T-cell (primary cell): ENCODE data around the gene ATP2B1. TPM values are rescaled to one million over a fixed set of nuclear protein-coding genes. Genes with fewer than 3 reads are reported as not detected.
A peak's percentile ranks its signal among the peaks of the same experiment; 100 is the strongest.
"Not testable (repeated sequence)": the region's sequence is repeated elsewhere in the genome, so short reads cannot be mapped to it uniquely, and the experiment has no call there.

Experiments
- ATAC-seq, 4 experiments: fragments of 200-7000 bp in 3 of 4; fragments of 150-1000 bp in 1 of 4; cut with Tn5 transposase; replicated peaks in 1 of 4; 1 replicate in 3 of 4; 2 replicates in 1 of 4; pipeline ENCODE4 v1.10.0; 2021; ENCODE audit warnings: moderate library complexity in 3 of 4, mild to moderate bottlenecking in 2 of 4, moderate number of reproducible peaks in 1 of 4
- CTCF ChIA-PET, 2 donors: fragments of 300-600 bp; sonication (Branson Sonifier 250); formaldehyde crosslinking; loops; one replicate each; lab custom pipeline; 2022; ENCODE audit warnings: antibody characterized with exemption in 2 of 2; lab: Charles Lee
- POLR2A ChIA-PET, 2 donors: fragments of 300-600 bp; sonication (Branson Sonifier 250); formaldehyde crosslinking; loops; one replicate each; lab custom pipeline; 2022; ENCODE audit warnings: antibody characterized with exemption in 2 of 2; lab: Charles Lee
- DNase-seq, 35 experiments: peaks; one replicate each; pipeline versions ENCODE4 v3.0.0 to v3.0.0-alpha.2; 2013 to 2023
- H3K27ac ChIP-seq: one replicate; pipeline ENCODE4 v1.5.1; 2013; ENCODE audit warnings: low read length
- H3K27me3 ChIP-seq, 2 experiments: replicated peaks in 1 of 2; 1 replicate in 1 of 2; 2 replicates in 1 of 2; pipeline versions ENCODE4 v1.6.1 to v1.7.0; 2013; ENCODE audit warnings: low read length in 1 of 2, mixed read lengths in 1 of 2; ENCODE audit not compliant: control insufficient read depth in 2 of 2, insufficient read depth in 2 of 2; ENCODE audit errors: extremely low read depth in 1 of 2
- H3K36me3 ChIP-seq, 2 donors: 1 replicate in 1 of 2; 2 replicates in 1 of 2; pipeline versions ENCODE4 v1.6.1 to v1.7.0; 2013; ENCODE audit warnings: low read length in 1 of 2; ENCODE audit not compliant: control insufficient read depth in 2 of 2, insufficient read depth in 1 of 2; ENCODE audit errors: extremely low read depth in 1 of 2
- H3K4me1 ChIP-seq, 2 experiments: 1 replicate in 1 of 2; 2 replicates in 1 of 2; pipeline versions ENCODE4 v1.6.1 to v1.7.0; 2013; ENCODE audit warnings: low read length in 2 of 2, mixed read lengths in 1 of 2; ENCODE audit not compliant: insufficient read depth in 2 of 2, control insufficient read depth in 1 of 2; ENCODE audit errors: extremely low read depth in 1 of 2
- H3K4me3 ChIP-seq, 2 donors: 1 replicate in 1 of 2; 2 replicates in 1 of 2; pipeline versions ENCODE4 v1.5.1 to v1.7.0; 2013; ENCODE audit warnings: mild to moderate bottlenecking in 2 of 2, low read length in 1 of 2, moderate library complexity in 1 of 2; ENCODE audit not compliant: control insufficient read depth in 1 of 2; ENCODE audit errors: extremely low read depth in 1 of 2
- H3K9me3 ChIP-seq: 2 replicates; pipeline ENCODE4 v1.7.0; 2013
- H3K27ac Mint-ChIP-seq, 2 donors: one replicate each; pipeline ENCODE4 v1.8.0; 2020 to 2021; ENCODE audit warnings: mild to moderate bottlenecking in 2 of 2, mixed read lengths in 2 of 2
- H3K27me3 Mint-ChIP-seq, 2 donors: one replicate each; pipeline ENCODE4 v1.8.0; 2021 to 2022; ENCODE audit warnings: mixed read lengths in 2 of 2
- H3K36me3 Mint-ChIP-seq: one replicate; pipeline ENCODE4 v1.8.0; 2021; ENCODE audit warnings: mixed read lengths
- H3K4me1 Mint-ChIP-seq, 3 donors: one replicate each; pipeline ENCODE4 v1.8.0; 2020 to 2022; ENCODE audit warnings: mixed read lengths in 3 of 3, mild to moderate bottlenecking in 1 of 3
- H3K4me3 Mint-ChIP-seq, 3 donors: one replicate each; pipeline ENCODE4 v1.8.0; 2020 to 2022; ENCODE audit warnings: mild to moderate bottlenecking in 3 of 3, mixed read lengths in 3 of 3, moderate library complexity in 3 of 3
- H3K9me3 Mint-ChIP-seq, 3 donors: one replicate each; pipeline ENCODE4 v1.8.0; 2020 to 2022; ENCODE audit warnings: mixed read lengths in 3 of 3
- WGBS: methylation state at CpG from one replicate; pipeline ENCODE4 v1.1.5; 2013; ENCODE audit warnings: missing lambda C conversion rate; ENCODE audit not compliant: insufficient coverage; 5-methylcytosine and 5-hydroxymethylcytosine counted together
- total RNA-seq, 35 experiments: library from RNA in 6 of 35; stranded (reverse) in 6 of 35; fragments of 120-200 nt in 1 of 35; gene quantifications; one replicate each; pipeline versions ENCODE4 v1.2.1 to v1.2.4 and lab custom pipeline; 2013 to 2026

ATP2B1 gene
- total RNA-seq, 5 donors from 2014 or later (not counting 1 experiment from before 2014, with no cell fraction given): 38.3 to 104 (median 44.4) TPM

DNA sequence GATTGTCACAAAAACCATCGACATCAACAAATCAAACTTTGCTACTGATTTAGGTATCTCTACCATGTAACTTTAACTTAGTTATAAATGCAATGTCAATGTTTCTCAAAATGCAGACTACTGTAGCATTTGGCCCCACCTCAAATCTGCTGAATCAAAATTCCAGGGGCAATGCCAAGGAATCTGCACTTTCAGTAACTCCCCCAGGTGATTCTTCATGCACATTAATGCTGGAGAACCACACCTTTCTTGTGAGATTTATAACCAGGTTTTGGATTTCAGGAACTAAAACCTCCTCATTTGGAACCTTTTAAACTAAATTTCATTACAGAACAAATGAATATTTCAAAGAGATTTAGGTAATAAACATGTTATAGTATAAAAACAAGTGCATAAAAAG lies 4.9 kb downstream of the ATP2B1 start:
- ChIA-PET POLR2A (interaction anchor here in 1 of 2 donors (0.7 to 1.3 kb wide), 2 partner anchors 8 to 141 kb away, joined by 3 to 4 read pairs; no protein-coding TSS in a partner anchor), CTCF (no interaction called here)
- DNase-seq (no peak), ATAC-seq (no peak)
- H3K36me3 Mint-ChIP-seq: peaks cover 5% of the 10 kb centered on the region
- H3K27ac Mint-ChIP-seq: no peak overlapping the region
- H3K4me1 Mint-ChIP-seq: peaks cover 74 to 77% (median 75%) of the 10 kb centered on the region in 3 donors
- Histone ChIP-seq H3K9me3 (no peaks in the 10 kb centered on the region), H3K27ac (no peak overlapping the region), H3K27me3 (no peaks in the 10 kb centered on the region), H3K36me3 (no peaks in the 10 kb centered on the region), H3K4me1 (peaks cover 19 to 26% of the 10 kb centered on the region in 2 experiments), H3K4me3 (no peak overlapping the region)
- H3K27me3 Mint-ChIP-seq: no peaks in the 10 kb centered on the region
- no CpG with 5 or more reads among the region's 1 CpG for WGBS
- peak overlapping the region in 2 of 3 donors; percentile 6 to 17 for H3K4me3 Mint-ChIP-seq
- H3K9me3 Mint-ChIP-seq: no peaks in the 10 kb centered on the region

DNA sequence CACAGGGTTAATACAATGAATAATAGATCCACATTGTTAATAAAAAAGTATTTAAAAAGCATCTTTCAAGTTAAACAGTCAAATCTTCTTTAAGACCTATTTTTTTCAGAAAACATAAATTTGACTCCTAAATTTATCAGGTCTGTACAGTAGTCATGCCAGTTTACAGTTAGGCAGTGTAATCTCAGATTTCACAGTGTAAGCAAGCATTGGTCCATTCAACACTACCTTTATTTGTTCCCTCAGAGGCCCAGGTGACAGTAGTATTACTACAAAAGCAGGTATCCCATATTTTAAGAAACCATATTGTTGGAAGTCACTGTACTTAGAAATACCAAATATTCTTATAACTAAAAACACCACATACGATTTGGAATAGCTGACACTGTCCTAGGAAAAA lies 6.1 kb downstream of the ATP2B1 start:
- no peak for ATAC-seq
- no peak overlapping the region for H3K27ac Mint-ChIP-seq
- POLR2A ChIA-PET: interaction anchor here (0.5 to 1.3 kb wide), 3 partner anchors 40 to 210 kb away, joined by 3 read pairs; no protein-coding TSS in a partner anchor
- CTCF ChIA-PET: no interaction called here
- H3K27me3 Mint-ChIP-seq: no peaks in the 10 kb centered on the region
- H3K4me1 Mint-ChIP-seq: peaks cover 87 to 90% (median 87%) of the 10 kb centered on the region in 3 donors
- peaks cover 9% of the 10 kb centered on the region for H3K36me3 Mint-ChIP-seq
- no peak overlapping the region for H3K4me3 ChIP-seq
- H3K36me3 ChIP-seq: no peaks in the 10 kb centered on the region
- no peak overlapping the region for H3K4me3 Mint-ChIP-seq
- H3K9me3 Mint-ChIP-seq: no peaks in the 10 kb centered on the region
- H3K9me3 ChIP-seq: no peaks in the 10 kb centered on the region
- H3K4me1 ChIP-seq: peaks cover 16 to 24% of the 10 kb centered on the region in 2 experiments
- H3K27ac ChIP-seq: no peak overlapping the region
- no peak for DNase-seq
- no peaks in the 10 kb centered on the region for H3K27me3 ChIP-seq
- no CpG with 5 or more reads among the region's 1 CpG for WGBS

DNA sequence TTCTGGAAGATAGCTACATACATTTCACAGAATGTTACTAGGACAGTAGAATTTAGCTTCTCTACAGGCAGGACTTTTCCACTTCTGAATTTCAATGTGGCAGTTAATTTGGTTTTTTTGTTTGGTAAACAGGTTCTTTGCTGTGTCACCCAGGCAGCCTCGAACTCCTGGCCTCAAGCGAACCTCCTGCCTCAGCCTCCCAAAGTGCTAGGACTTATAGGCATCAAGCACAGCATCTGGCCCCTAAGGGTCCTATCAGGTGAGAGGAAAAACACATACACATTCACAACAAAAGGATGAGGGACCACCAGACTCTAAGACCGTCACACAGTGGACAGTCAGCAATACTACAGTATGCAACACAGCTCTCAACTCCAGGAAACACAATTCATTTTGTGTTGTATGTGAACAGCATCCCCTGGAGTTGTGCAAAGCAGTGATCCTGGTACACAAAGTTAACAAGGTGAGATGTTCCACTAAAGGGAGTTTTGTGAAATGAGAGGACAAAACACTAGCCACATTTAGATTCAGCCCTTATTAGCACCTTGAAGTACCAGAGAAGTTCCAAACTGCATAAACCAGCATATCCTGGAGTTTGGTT lies 6.9 kb downstream of the ATP2B1 start:
- ATAC-seq (no peak), DNase-seq (no peak)
- Mint-ChIP-seq H3K4me1 (peaks cover 89 to 90% (median 90%) of the 10 kb centered on the region in 3 donors), H3K9me3 (no peaks in the 10 kb centered on the region), H3K4me3 (no peak overlapping the region), H3K36me3 (peaks cover 9% of the 10 kb centered on the region), H3K27me3 (no peaks in the 10 kb centered on the region), H3K27ac (no peak overlapping the region)
- ChIA-PET CTCF (no interaction called here), POLR2A (interaction anchor here in 1 of 2 donors (0.8 kb wide), 1 partner anchor 162 kb away, joined by 3 read pairs; no protein-coding TSS in a partner anchor)
- Histone ChIP-seq H3K27ac (no peak overlapping the region), H3K36me3 (no peaks in the 10 kb centered on the region), H3K4me1 (peaks cover 9 to 16% of the 10 kb centered on the region in 2 experiments), H3K4me3 (no peak overlapping the region), H3K9me3 (no peaks in the 10 kb centered on the region), H3K27me3 (no peaks in the 10 kb centered on the region)
- 100% methylated on average over 2 of the region's 3 CpGs for WGBS

DNA sequence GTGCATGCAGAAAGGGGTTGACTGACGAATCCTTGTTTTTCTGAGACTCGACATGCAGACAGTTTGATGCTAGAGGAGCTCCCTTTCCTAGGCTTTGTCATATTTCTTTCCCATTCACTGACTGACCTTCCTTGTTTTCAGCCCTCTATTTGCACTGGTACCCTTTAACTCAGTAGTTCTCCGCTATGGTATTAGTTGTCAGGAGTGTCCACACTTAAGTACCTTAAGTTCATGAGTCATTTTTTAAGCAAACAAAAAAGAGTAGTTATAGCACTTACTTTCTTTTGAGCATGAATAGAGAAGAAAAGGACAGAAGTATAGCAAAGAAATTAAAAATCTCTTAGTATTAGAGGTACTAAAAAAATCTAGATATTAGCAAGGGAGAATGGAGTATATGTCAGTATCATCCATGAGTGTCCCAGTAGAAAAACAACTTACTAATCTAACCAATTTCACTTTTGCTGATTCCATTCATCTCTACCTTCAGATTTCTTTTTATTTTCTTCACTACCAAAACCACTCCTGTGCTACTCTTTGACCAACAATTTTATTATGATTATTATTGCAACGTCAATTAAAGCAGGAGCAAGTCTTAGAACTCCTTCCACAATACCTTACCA lies 8.3 kb downstream of the ATP2B1 start:
- Histone ChIP-seq H3K27me3 (no peaks in the 10 kb centered on the region), H3K36me3 (no peaks in the 10 kb centered on the region), H3K27ac (no peak overlapping the region), H3K9me3 (no peaks in the 10 kb centered on the region), H3K4me3 (no peak overlapping the region), H3K4me1 (peaks cover 9 to 17% of the 10 kb centered on the region in 2 experiments)
- Mint-ChIP-seq H3K4me3 (no peak overlapping the region), H3K27ac (no peak overlapping the region), H3K36me3 (peaks cover 9% of the 10 kb centered on the region), H3K27me3 (no peaks in the 10 kb centered on the region), H3K9me3 (no peaks in the 10 kb centered on the region), H3K4me1 (peaks cover 86 to 87% (median 87%) of the 10 kb centered on the region in 3 donors)
- no CpG with 5 or more reads among the region's 4 CpGs for WGBS
- DNase-seq (no peak), ATAC-seq (no peak)
- ChIA-PET CTCF (interaction anchor here (0.5 to 1.0 kb wide), 3 partner anchors 12 to 411 kb away, joined by 3 to 5 read pairs (median 3); no protein-coding TSS in a partner anchor), POLR2A (no interaction called here)

DNA sequence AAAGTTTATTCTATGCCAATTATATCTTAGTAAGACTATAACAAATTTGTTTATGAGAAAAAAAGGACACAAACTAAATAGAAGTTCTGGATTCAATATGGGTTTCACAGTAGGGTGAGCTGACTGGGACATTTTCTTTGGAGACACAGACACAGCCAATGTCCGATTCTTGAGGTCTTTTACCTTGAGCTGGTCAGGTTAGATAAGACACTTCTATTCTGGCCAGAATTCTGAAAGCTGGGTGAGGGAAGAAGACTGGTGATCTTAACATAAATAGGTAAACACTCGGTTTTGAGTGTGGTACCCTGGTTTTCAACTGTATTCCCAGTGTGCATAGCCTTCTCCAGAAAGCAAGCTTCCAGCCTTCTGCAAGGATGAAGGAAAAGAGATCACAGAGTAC lies 10.0 kb downstream of the ATP2B1 start:
- 90% methylated on average over 2 of the region's 2 CpGs for WGBS
- ATAC-seq (no peak), DNase-seq (no peak)
- peaks cover 9% of the 10 kb centered on the region for H3K36me3 Mint-ChIP-seq
- H3K9me3 Mint-ChIP-seq: no peaks in the 10 kb centered on the region
- H3K4me1 Mint-ChIP-seq: peaks cover 82 to 86% (median 85%) of the 10 kb centered on the region in 3 donors
- Histone ChIP-seq H3K9me3 (no peaks in the 10 kb centered on the region), H3K4me3 (no peak overlapping the region), H3K27me3 (no peaks in the 10 kb centered on the region), H3K36me3 (no peaks in the 10 kb centered on the region), H3K27ac (no peak overlapping the region), H3K4me1 (peaks cover 9 to 17% of the 10 kb centered on the region in 2 experiments)
- H3K4me3 Mint-ChIP-seq: no peak overlapping the region
- no peaks in the 10 kb centered on the region for H3K27me3 Mint-ChIP-seq
- ChIA-PET CTCF (no interaction called here), POLR2A (interaction anchor here in 1 of 2 donors (0.6 to 1.1 kb wide), 3 partner anchors 10 to 128 kb away, joined by 3 to 6 read pairs (median 3); no protein-coding TSS in a partner anchor)
- no peak overlapping the region for H3K27ac Mint-ChIP-seq

DNA sequence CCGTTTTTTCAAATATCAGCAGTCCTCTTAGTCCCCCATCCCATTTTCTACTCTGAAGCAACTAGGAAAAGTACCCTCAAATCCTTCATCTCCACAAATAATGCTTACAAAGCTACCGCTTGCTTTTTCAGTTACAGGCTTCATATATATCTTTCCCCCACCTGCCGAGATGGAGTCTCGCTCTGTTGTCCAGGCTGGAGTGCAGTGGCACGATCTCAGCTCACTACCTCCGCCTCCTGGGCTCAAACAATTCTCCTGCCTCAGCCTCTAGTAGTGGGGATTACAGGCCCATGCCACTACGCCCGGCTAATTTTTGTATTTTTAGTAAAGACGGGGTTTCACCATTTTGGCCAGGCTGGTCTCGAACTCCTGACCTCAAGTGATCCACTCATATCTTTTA lies 10.9 kb downstream of the ATP2B1 start:
- ATAC-seq, H3K4me3 ChIP-seq, H3K27me3 Mint-ChIP-seq, H3K27ac Mint-ChIP-seq, H3K36me3 ChIP-seq, DNase-seq, H3K9me3 ChIP-seq, H3K4me3 Mint-ChIP-seq, H3K9me3 Mint-ChIP-seq, H3K27ac ChIP-seq, H3K27me3 ChIP-seq, H3K36me3 Mint-ChIP-seq: not testable (repeated sequence)
- H3K4me1 ChIP-seq: peaks cover 9 to 15% of the 10 kb centered on the region in 2 experiments
- peaks cover 85 to 89% (median 89%) of the 10 kb centered on the region in 3 donors for H3K4me1 Mint-ChIP-seq
- 97% methylated on average over 8 of the region's 10 CpGs for WGBS
- POLR2A ChIA-PET: interaction anchor here in 1 of 2 donors (0.6 to 3.2 kb wide), 3 partner anchors 10 to 407 kb away, joined by 5 to 33 read pairs (median 15); partner anchors contain the start of gene ATP2B1
- CTCF ChIA-PET: interaction anchor here in 1 of 2 donors (1.6 kb wide), 1 partner anchor 11 kb away, joined by 4 read pairs; the partner anchor contains the start of gene ATP2B1
